ENCODE measurements around the gene ELMOD2. TPM values are rescaled to one million over a fixed set of nuclear protein-coding genes. Genes with fewer than 3 reads are reported as not detected.

Gene ELMOD2
- total RNA-seq, 4 donors from 2014 or later: 2.4 to 112 (median 35.4) TPM

- H3K4me3 ChIP-seq: no peak overlapping the region
- no peaks in the 10 kb centered on the region for H3K36me3 ChIP-seq
- in situ Hi-C loops (cut with MboI; ENCODE audit: low pct_ligation_motif_present in 1 of 4, low pct_unique_long_range_greater_than_20kb in 1 of 4, low sequenced_read_pairs in 3 of 4): no loop called here
- H3K9me3 ChIP-seq: no peaks in the 10 kb centered on the region
- no peaks in the 10 kb centered on the region for H3K27me3 ChIP-seq
- TF ChIP-seq POLR2AphosphoS5 (IDR thresholded peaks at IDR 0.05): no peak
- TF ChIP-seq POLR2A (IDR thresholded peaks at IDR 0.05): no peak
- TF ChIP-seq EP300 (IDR thresholded peaks at IDR 0.05; ENCODE audit: low read depth): no peak
- no peak for TF ChIP-seq CTCF (IDR thresholded peaks at IDR 0.05)
- no peak overlapping the region for H3K27ac ChIP-seq
- intact Hi-C loops (cut with DNase I; ENCODE audit: low total_unique reads): no loop called here
- 69% methylated on average over 6 of the region's 6 CpGs for WGBS, 2 donors (ENCODE audit: low coverage in 1 of 2)
- no peak for DNase-seq
- H3K4me1 ChIP-seq: no peaks in the 10 kb centered on the region
Measured at GRCh38 chr4:140556372-140557085, 32.6 kb downstream of the ELMOD2 start.

GRCh38 chr4:140557831-140558435, 34.0 kb downstream of the ELMOD2 start:
- Histone ChIP-seq H3K9me3 (no peaks in the 10 kb centered on the region), H3K27me3 (no peaks in the 10 kb centered on the region), H3K36me3 (no peaks in the 10 kb centered on the region), H3K4me1 (no peaks in the 10 kb centered on the region), H3K4me3 (no peak overlapping the region), H3K27ac (no peak overlapping the region)
- in situ Hi-C loops (cut with MboI; ENCODE audit: low pct_ligation_motif_present in 1 of 4, low pct_unique_long_range_greater_than_20kb in 1 of 4, low sequenced_read_pairs in 3 of 4): no loop called here
- no peak for DNase-seq
- TF ChIP-seq POLR2AphosphoS5 (IDR thresholded peaks at IDR 0.05): no peak
- no peak for TF ChIP-seq EP300 (IDR thresholded peaks at IDR 0.05; ENCODE audit: low read depth)
- TF ChIP-seq POLR2A (IDR thresholded peaks at IDR 0.05): no peak
- TF ChIP-seq CTCF (IDR thresholded peaks at IDR 0.05): no peak
- intact Hi-C loops (cut with DNase I; ENCODE audit: low total_unique reads): no loop called here
- whole genome bisulfite sequencing, 2 donors (ENCODE audit: low coverage in 1 of 2): 69 to 86% methylated on average over 3 to 4 of the region's 4 CpGs

- in situ Hi-C loops (cut with MboI; ENCODE audit: low pct_ligation_motif_present in 1 of 4, low pct_unique_long_range_greater_than_20kb in 1 of 4, low sequenced_read_pairs in 3 of 4): no loop called here
- intact Hi-C loops (cut with DNase I; ENCODE audit: low total_unique reads): no loop called here
- DNase-seq: no peak
- Histone ChIP-seq H3K36me3 (no peaks in the 10 kb centered on the region), H3K4me1 (no peaks in the 10 kb centered on the region), H3K27me3 (peaks cover 11% of the 10 kb centered on the region), H3K27ac (no peak overlapping the region), H3K9me3 (no peaks in the 10 kb centered on the region), H3K4me3 (no peak overlapping the region)
- 90% methylated on average over 6 of the region's 6 CpGs for WGBS, 2 donors (ENCODE audit: low coverage in 1 of 2)
- TF ChIP-seq EP300 (IDR thresholded peaks at IDR 0.05; ENCODE audit: low read depth): no peak
- TF ChIP-seq POLR2AphosphoS5 (IDR thresholded peaks at IDR 0.05): no peak
- no peak for TF ChIP-seq POLR2A (IDR thresholded peaks at IDR 0.05)
- no peak for TF ChIP-seq CTCF (IDR thresholded peaks at IDR 0.05)
Measured at GRCh38 chr4:140559696-140560095, 35.7 kb downstream of the ELMOD2 start.

- 5% methylated on average over 53 of the region's 69 CpGs; no CpG with 5 or more reads in 1 of the 2 donors for WGBS, 2 donors (ENCODE audit: low coverage in 1 of 2)
- Histone ChIP-seq H3K9me3 (peaks cover 0 to 3% of the 10 kb centered on the region in 2 donors), H3K36me3 (no peaks in the 10 kb centered on the region), H3K27me3 (peaks cover 87% of the 10 kb centered on the region), H3K4me3 (peak within 1 kb of the TSS; percentile 21 to 60 (median 34)), H3K4me1 (peaks cover 3 to 19% (median 14%) of the 10 kb centered on the region in 4 donors), H3K27ac (no peak within 1 kb of the TSS)
- TF ChIP-seq POLR2AphosphoS5 (IDR thresholded peaks at IDR 0.05): no peak
- no peak for TF ChIP-seq POLR2A (IDR thresholded peaks at IDR 0.05)
- TF ChIP-seq CTCF (IDR thresholded peaks at IDR 0.05): no peak
- TF ChIP-seq EP300 (IDR thresholded peaks at IDR 0.05; ENCODE audit: low read depth): no peak
- intact Hi-C loops (cut with DNase I; ENCODE audit: low total_unique reads): no loop called here
- in situ Hi-C loops (cut with MboI; ENCODE audit: low pct_ligation_motif_present in 1 of 4, low pct_unique_long_range_greater_than_20kb in 1 of 4, low sequenced_read_pairs in 3 of 4): no loop called here
- DNase-seq: peak; percentile 19
Measured at GRCh38 chr4:140568507-140569306, 44.7 kb downstream of the ELMOD2 start, which contains the start of gene UCP1. TSS of gene UCP1 (minus strand) at chr4:140568961. CDS start at chr4:140568729, 232 bp downstream.
